Astrocyte (in vitro differentiated cells and primary cell): Measurements from ENCODE around the gene IFNAR1. TPM values are rescaled to one million over a fixed set of nuclear protein-coding genes. Genes with fewer than 3 reads are reported as not detected.

Experiments used
- DNase-seq: peaks from one replicate; pipeline ENCODE4 v3.0.0-alpha.2; 2010; ENCODE audit warnings: low read depth
- FAIRE-seq: peaks from 2 replicates; lab custom pipeline; 2011; peaks lifted over from hg19 to GRCh38; lab: Jason Lieb, UNC
- H2AFZ ChIP-seq: 2 replicates; pipeline ENCODE4 v1.6.0; 2012; ENCODE audit warnings: low read depth, low read length, inconsistent platforms
- H3K27ac ChIP-seq: 2 replicates; pipeline ENCODE4 v1.5.1; 2011; ENCODE audit warnings: low read depth, low read length, inconsistent platforms
- H3K27me3 ChIP-seq: 2 replicates; pipeline ENCODE4 v1.6.0; 2011; ENCODE audit warnings: low read length, inconsistent platforms; ENCODE audit not compliant: insufficient read depth
- H3K36me3 ChIP-seq: 2 replicates; pipeline ENCODE4 v1.5.1; 2011; ENCODE audit warnings: low read length, inconsistent platforms; ENCODE audit not compliant: insufficient read depth
- H3K4me1 ChIP-seq: 2 replicates; pipeline ENCODE4 v1.5.1; 2011; ENCODE audit warnings: low read length, inconsistent platforms; ENCODE audit not compliant: insufficient read depth
- H3K4me2 ChIP-seq: 2 replicates; pipeline ENCODE4 v1.6.0; 2012; ENCODE audit warnings: low read length, inconsistent platforms
- H3K4me3 ChIP-seq: 2 replicates; pipeline ENCODE4 v1.5.1; 2011; ENCODE audit warnings: low read depth, mild to moderate bottlenecking, low read length, inconsistent platforms; ENCODE audit not compliant: insufficient read depth
- H3K79me2 ChIP-seq: 2 replicates; pipeline ENCODE4 v1.6.0; 2012; ENCODE audit warnings: mild to moderate bottlenecking, low read length, inconsistent platforms; ENCODE audit not compliant: insufficient read depth
- H3K9ac ChIP-seq: 2 replicates; pipeline ENCODE4 v1.6.0; 2012; ENCODE audit warnings: mild to moderate bottlenecking, low read length, inconsistent platforms
- H3K9me3 ChIP-seq: 2 replicates; pipeline ENCODE4 v1.5.1; 2012; ENCODE audit warnings: low read depth, mild to moderate bottlenecking, low read length, inconsistent platforms; ENCODE audit not compliant: insufficient read depth
- H4K20me1 ChIP-seq: 2 replicates; pipeline ENCODE4 v1.6.0; 2012; ENCODE audit warnings: low read length, inconsistent platforms; ENCODE audit not compliant: insufficient read depth
- H3K27ac Mint-ChIP-seq: one replicate; pipeline ENCODE4 v1.8.0; 2021; ENCODE audit warnings: mild to moderate bottlenecking, mixed read lengths; ENCODE audit not compliant: unreplicated experiment
- H3K27me3 Mint-ChIP-seq: one replicate; pipeline ENCODE4 v1.8.0; 2021; ENCODE audit warnings: low read depth, mixed read lengths; ENCODE audit not compliant: unreplicated experiment
- H3K36me3 Mint-ChIP-seq: one replicate; pipeline ENCODE4 v1.8.0; 2021; ENCODE audit warnings: low read depth, mixed read lengths; ENCODE audit not compliant: unreplicated experiment
- H3K4me1 Mint-ChIP-seq: one replicate; pipeline ENCODE4 v1.8.0; 2021; ENCODE audit warnings: low read depth, mixed read lengths; ENCODE audit not compliant: unreplicated experiment
- H3K4me3 Mint-ChIP-seq: one replicate; pipeline ENCODE4 v1.8.0; 2021; ENCODE audit warnings: mild to moderate bottlenecking, moderate library complexity, mixed read lengths; ENCODE audit not compliant: unreplicated experiment
- H3K9me3 Mint-ChIP-seq: one replicate; pipeline ENCODE4 v1.8.0; 2021; ENCODE audit warnings: mild to moderate bottlenecking, mixed read lengths; ENCODE audit not compliant: unreplicated experiment
- EZH2 ChIP-seq: IDR thresholded peaks from 2 replicates; pipeline ENCODE4 v1.6.1; 2012; ENCODE audit warnings: mild to moderate bottlenecking, low read length, inconsistent platforms; ENCODE audit not compliant: insufficient read depth
- total RNA-seq: library from RNA; stranded (reverse); gene quantifications from 2 replicates; pipeline ENCODE4 v1.2.1, GENCODE V29; 2021
- TF ChIP-seq, protein P1 (sequence below): IDR thresholded peaks from 2 replicates; pipeline ENCODE4 v1.5.1; 2011; ENCODE audit warnings: low read depth, mild to moderate bottlenecking, inconsistent platforms, low read length, moderate library complexity; ENCODE audit not compliant: insufficient read depth

IFNAR1 gene
- total RNA-seq, 1 donor from 2014 or later, result 44.0 TPM

DNA sequence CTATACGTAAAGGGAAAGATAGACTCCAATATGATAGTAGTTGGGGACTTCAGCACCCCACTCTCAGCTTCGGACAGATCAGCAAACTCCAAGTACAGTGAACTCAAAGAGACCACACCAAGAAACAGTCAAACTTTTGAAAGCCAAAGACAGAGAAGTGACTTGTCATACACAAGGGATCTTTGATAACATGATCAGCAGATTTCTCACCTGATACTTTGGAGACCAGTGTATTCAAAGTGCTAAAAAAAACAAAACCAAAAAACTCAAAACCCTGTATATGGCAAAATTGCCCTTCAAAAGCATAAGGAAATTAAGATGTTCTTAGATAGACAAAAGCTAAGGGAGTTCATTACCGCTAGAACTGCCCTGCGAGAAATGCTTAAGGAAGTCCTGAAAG is 9.4 kb downstream of the IFNAR1 start:
- Histone ChIP-seq H2AFZ (no peak overlapping the region), H3K79me2 (peaks cover 47% of the 10 kb centered on the region), H3K9me3 (no peaks in the 10 kb centered on the region), H3K4me3 (no peak overlapping the region), H3K4me2 (no peak overlapping the region), H3K36me3 (peaks cover 4% of the 10 kb centered on the region), H3K27me3 (no peaks in the 10 kb centered on the region), H3K4me1 (no peaks in the 10 kb centered on the region), H3K27ac (no peak overlapping the region), H3K9ac (no peak overlapping the region), H4K20me1 (peaks cover 40% of the 10 kb centered on the region)
- peaks cover 7% of the 10 kb centered on the region for H3K9me3 Mint-ChIP-seq
- no peak for DNase-seq
- no peak for TF ChIP-seq EZH2
- TF ChIP-seq, protein P1, sequence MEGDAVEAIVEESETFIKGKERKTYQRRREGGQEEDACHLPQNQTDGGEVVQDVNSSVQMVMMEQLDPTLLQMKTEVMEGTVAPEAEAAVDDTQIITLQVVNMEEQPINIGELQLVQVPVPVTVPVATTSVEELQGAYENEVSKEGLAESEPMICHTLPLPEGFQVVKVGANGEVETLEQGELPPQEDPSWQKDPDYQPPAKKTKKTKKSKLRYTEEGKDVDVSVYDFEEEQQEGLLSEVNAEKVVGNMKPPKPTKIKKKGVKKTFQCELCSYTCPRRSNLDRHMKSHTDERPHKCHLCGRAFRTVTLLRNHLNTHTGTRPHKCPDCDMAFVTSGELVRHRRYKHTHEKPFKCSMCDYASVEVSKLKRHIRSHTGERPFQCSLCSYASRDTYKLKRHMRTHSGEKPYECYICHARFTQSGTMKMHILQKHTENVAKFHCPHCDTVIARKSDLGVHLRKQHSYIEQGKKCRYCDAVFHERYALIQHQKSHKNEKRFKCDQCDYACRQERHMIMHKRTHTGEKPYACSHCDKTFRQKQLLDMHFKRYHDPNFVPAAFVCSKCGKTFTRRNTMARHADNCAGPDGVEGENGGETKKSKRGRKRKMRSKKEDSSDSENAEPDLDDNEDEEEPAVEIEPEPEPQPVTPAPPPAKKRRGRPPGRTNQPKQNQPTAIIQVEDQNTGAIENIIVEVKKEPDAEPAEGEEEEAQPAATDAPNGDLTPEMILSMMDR, result no peak
- H3K27me3 Mint-ChIP-seq, result no peaks in the 10 kb centered on the region
- H3K27ac Mint-ChIP-seq, result no peak overlapping the region
- peaks cover 2% of the 10 kb centered on the region for H3K4me1 Mint-ChIP-seq
- H3K4me3 Mint-ChIP-seq, result no peak overlapping the region
- H3K36me3 Mint-ChIP-seq, result peaks cover 13% of the 10 kb centered on the region
- no peak for FAIRE-seq

DNA sequence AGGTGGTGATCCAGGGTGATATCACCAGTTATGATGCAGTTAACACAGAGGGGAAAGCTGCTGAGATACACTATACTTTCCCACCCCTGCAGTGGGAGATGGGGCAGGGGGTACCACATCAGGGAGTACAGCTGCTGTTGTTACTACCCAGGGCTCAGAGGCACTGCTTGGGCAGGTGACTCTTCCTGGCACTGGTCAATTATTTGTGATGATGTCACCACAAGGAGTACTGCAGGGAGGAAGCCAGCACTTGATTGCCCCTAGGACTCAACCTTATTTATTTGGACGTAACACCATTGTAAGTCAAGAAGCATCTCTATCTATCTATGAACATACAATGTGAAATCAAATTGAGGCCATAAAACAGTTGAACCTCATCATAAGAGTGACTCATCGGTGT is 10.1 kb downstream of the IFNAR1 start:
- no peak for TF ChIP-seq EZH2
- TF ChIP-seq, protein P1, result no peak
- no peak overlapping the region for H3K4me3 ChIP-seq
- H3K27ac ChIP-seq, result no peak overlapping the region
- no peak overlapping the region for H3K4me2 ChIP-seq
- peaks cover 38% of the 10 kb centered on the region for H4K20me1 ChIP-seq
- Mint-ChIP-seq H3K27me3 (no peaks in the 10 kb centered on the region), H3K4me1 (peaks cover 2% of the 10 kb centered on the region), H3K4me3 (no peak overlapping the region), H3K27ac (no peak overlapping the region), H3K36me3 (peaks cover 13% of the 10 kb centered on the region), H3K9me3 (peaks cover 7% of the 10 kb centered on the region)
- no peak overlapping the region for H3K9ac ChIP-seq
- peaks cover 41% of the 10 kb centered on the region for H3K79me2 ChIP-seq
- H3K36me3 ChIP-seq, result peaks cover 4% of the 10 kb centered on the region
- DNase-seq, result no peak
- no peak overlapping the region for H2AFZ ChIP-seq
- H3K4me1 ChIP-seq, result no peaks in the 10 kb centered on the region
- no peaks in the 10 kb centered on the region for H3K9me3 ChIP-seq
- no peak for FAIRE-seq
- no peaks in the 10 kb centered on the region for H3K27me3 ChIP-seq

DNA sequence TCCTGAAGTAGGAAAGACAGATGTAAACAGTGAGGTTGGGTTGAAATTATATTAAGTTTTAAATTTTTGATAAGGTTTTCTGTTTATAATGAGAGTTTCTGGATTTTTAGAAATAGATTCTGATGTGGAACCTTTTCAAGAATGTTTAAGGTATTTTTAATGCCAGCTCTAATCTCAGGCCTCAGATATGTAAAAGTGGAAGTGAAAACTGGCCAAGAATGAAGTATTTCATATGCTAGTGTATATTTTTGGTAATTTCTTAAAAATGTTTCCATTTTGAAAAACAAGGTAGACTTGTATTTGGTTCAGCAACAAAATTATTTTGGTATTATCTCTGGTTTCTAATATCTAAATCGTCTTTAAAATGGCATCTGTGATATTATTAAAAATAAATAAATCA is 14.4 kb downstream of the IFNAR1 start:
- Mint-ChIP-seq H3K27ac (no peak overlapping the region), H3K27me3 (no peaks in the 10 kb centered on the region), H3K4me3 (no peak overlapping the region), H3K9me3 (no peaks in the 10 kb centered on the region), H3K4me1 (no peaks in the 10 kb centered on the region), H3K36me3 (peaks cover 12% of the 10 kb centered on the region)
- DNase-seq (no peak), FAIRE-seq (no peak)
- TF ChIP-seq, protein P1, result no peak
- TF ChIP-seq EZH2, result no peak
- Histone ChIP-seq H3K27ac (no peak overlapping the region), H3K4me2 (no peak overlapping the region), H3K27me3 (no peaks in the 10 kb centered on the region), H3K9ac (no peak overlapping the region), H3K4me1 (no peaks in the 10 kb centered on the region), H2AFZ (no peak overlapping the region), H3K79me2 (peaks cover 10% of the 10 kb centered on the region), H3K4me3 (no peak overlapping the region), H3K36me3 (peaks cover 13% of the 10 kb centered on the region), H4K20me1 (peaks cover 18% of the 10 kb centered on the region), H3K9me3 (no peaks in the 10 kb centered on the region)
